A549 (cell line): Measurements from ENCODE around the gene EPB41L4B.

Experiments
- CEBPB ChIP-seq, 2 experiments: fragments of >200 bp in 1 of 2; sonication (Bioruptor Twin) in 1 of 2; formaldehyde crosslinking in 1 of 2; IDR thresholded peaks; 2 replicates each; pipeline ENCODE4 v1.6.1; 2012 to 2016
- CHD4 ChIP-seq: fragments of 200-600 bp; sonication (generic); IDR thresholded peaks from 2 replicates; pipeline ENCODE4 v1.6.1; 2016; ENCODE audit warnings: antibody characterized with exemption, mild to moderate bottlenecking, borderline replicate concordance
- EHF ChIP-seq: fragments of 250-450 bp; sonication (Bioruptor Pico); IDR thresholded peaks from 2 replicates; pipeline ENCODE4 v1.5.0; 2020; ENCODE audit warnings: mild to moderate bottlenecking
- EP300 ChIP-seq, 2 experiments: fragments of >200 bp; sonication (Bioruptor Twin); formaldehyde crosslinking; IDR thresholded peaks; 2 replicates in 1 of 2; 3 replicates in 1 of 2; pipeline ENCODE4 v1.6.1; 2016 to 2017
- JUNB ChIP-seq: fragments of >200 bp; sonication (Bioruptor Twin); formaldehyde crosslinking; IDR thresholded peaks from 2 replicates; pipeline ENCODE4 v1.6.1; 2016
- MYC ChIP-seq: IDR thresholded peaks from 2 replicates; pipeline ENCODE4 v1.6.1; 2012; ENCODE audit warnings: mild to moderate bottlenecking, inconsistent platforms, low read length, improper control_type of control experiment, borderline replicate concordance
- NR3C1 ChIP-seq: fragments of >200 bp; sonication (Bioruptor Twin); formaldehyde crosslinking; IDR thresholded peaks from 3 replicates; pipeline ENCODE4 v1.6.1; 2017
- POLR2A ChIP-seq: IDR thresholded peaks from 2 replicates; pipeline ENCODE4 v1.6.1; 2012; ENCODE audit warnings: mild to moderate bottlenecking, low read length
- RAD21 ChIP-seq, 2 experiments: fragments of >200 bp in 1 of 2; sonication (Bioruptor Twin) in 1 of 2; formaldehyde crosslinking in 1 of 2; IDR thresholded peaks in 1 of 2; conservative IDR thresholded peaks in 1 of 2; 2 replicates in 1 of 2; 3 replicates in 1 of 2; pipeline ENCODE4 v1.6.1; 2012 to 2018; ENCODE audit warnings: inconsistent platforms in 1 of 2
- RCOR1 ChIP-seq: fragments of 150-350 bp; IDR thresholded peaks from 2 replicates; pipeline ENCODE4 v1.6.1; 2014; ENCODE audit warnings: antibody characterized with exemption, low read length, low read depth
- REST ChIP-seq: fragments of 200-600 bp; sonication (generic); IDR thresholded peaks from 2 replicates; pipeline ENCODE4 v1.6.1; 2016; ENCODE audit warnings: antibody characterized with exemption, mild to moderate bottlenecking, moderate library complexity
- TF ChIP-seq, protein P1 (sequence below): fragments of >200 bp; sonication (Bioruptor Twin); formaldehyde crosslinking; IDR thresholded peaks from 3 replicates; pipeline ENCODE4 v1.5.1; 2016
- TF ChIP-seq, protein P2 (sequence below): IDR thresholded peaks from 2 replicates; pipeline ENCODE4 v1.6.1; 2012

- TF ChIP-seq, protein P1, sequence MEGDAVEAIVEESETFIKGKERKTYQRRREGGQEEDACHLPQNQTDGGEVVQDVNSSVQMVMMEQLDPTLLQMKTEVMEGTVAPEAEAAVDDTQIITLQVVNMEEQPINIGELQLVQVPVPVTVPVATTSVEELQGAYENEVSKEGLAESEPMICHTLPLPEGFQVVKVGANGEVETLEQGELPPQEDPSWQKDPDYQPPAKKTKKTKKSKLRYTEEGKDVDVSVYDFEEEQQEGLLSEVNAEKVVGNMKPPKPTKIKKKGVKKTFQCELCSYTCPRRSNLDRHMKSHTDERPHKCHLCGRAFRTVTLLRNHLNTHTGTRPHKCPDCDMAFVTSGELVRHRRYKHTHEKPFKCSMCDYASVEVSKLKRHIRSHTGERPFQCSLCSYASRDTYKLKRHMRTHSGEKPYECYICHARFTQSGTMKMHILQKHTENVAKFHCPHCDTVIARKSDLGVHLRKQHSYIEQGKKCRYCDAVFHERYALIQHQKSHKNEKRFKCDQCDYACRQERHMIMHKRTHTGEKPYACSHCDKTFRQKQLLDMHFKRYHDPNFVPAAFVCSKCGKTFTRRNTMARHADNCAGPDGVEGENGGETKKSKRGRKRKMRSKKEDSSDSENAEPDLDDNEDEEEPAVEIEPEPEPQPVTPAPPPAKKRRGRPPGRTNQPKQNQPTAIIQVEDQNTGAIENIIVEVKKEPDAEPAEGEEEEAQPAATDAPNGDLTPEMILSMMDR: no peak
- TF ChIP-seq MYC (no peak), POLR2A (no peak), EHF (CRISPR knock-in tag) (no peak), CEBPB (IDR thresholded peaks at IDR 0.05) (no peak), RAD21 (conservative IDR thresholded peaks at IDR 0.05 in 1 of 2, IDR thresholded peaks at IDR 0.05 in 1 of 2) (no peak), REST (no peak), JUNB (no peak), CHD4 (no peak), RCOR1 (no peak), NR3C1 (no peak), EP300 (IDR thresholded peaks at IDR 0.05) (no peak)
- TF ChIP-seq, protein P2, sequence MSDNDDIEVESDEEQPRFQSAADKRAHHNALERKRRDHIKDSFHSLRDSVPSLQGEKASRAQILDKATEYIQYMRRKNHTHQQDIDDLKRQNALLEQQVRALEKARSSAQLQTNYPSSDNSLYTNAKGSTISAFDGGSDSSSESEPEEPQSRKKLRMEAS: no peak
These were observed 191.2 kb downstream of the EPB41L4B start for GRCh38 chr9:109129470-109130197.
